Measurements from ENCODE around the gene CIAO1.
A peak's percentile ranks its signal among the peaks of the same experiment; 100 is the strongest.

CIAO1 gene

GRCh38 chr2:96316999-96317398 lies 51.0 kb downstream of the CIAO1 start:
- TF ChIP-seq CTCF (IDR thresholded peaks at IDR 0.05; ENCODE audit: insufficient read depth, low read depth, low read length, missing control alignments) = no peak
- no peak for DNase-seq (ENCODE audit: low read depth)
- no peak overlapping the region for H3K4me3 ChIP-seq (ENCODE audit: low read length)

GRCh38 chr2:96317584-96317997 lies 51.6 kb downstream of the CIAO1 start:
- TF ChIP-seq CTCF (IDR thresholded peaks at IDR 0.05; ENCODE audit: insufficient read depth, low read depth, low read length, missing control alignments) = no peak
- DNase-seq (ENCODE audit: low read depth) = no peak
- no peak overlapping the region for H3K4me3 ChIP-seq (ENCODE audit: low read length)

GRCh38 chr2:96318723-96319122 lies 52.7 kb downstream of the CIAO1 start:
- TF ChIP-seq CTCF (IDR thresholded peaks at IDR 0.05; ENCODE audit: insufficient read depth, low read depth, low read length, missing control alignments) = no peak
- no peak overlapping the region for H3K4me3 ChIP-seq (ENCODE audit: low read length)
- peak; percentile 37 for DNase-seq (ENCODE audit: low read depth)

- no peak for DNase-seq (ENCODE audit: low read depth)
- H3K4me3 ChIP-seq (ENCODE audit: low read length) = no peak overlapping the region
- TF ChIP-seq CTCF (IDR thresholded peaks at IDR 0.05; ENCODE audit: insufficient read depth, low read depth, low read length, missing control alignments) = no peak
Measured at GRCh38 chr2:96319396-96319795, 53.4 kb downstream of the CIAO1 start.

GRCh38 chr2:96320326-96320725 lies 54.3 kb downstream of the CIAO1 start:
- DNase-seq (ENCODE audit: low read depth) = peak; percentile 48
- H3K4me3 ChIP-seq (ENCODE audit: low read length) = no peak overlapping the region
- no peak for TF ChIP-seq CTCF (IDR thresholded peaks at IDR 0.05; ENCODE audit: insufficient read depth, low read depth, low read length, missing control alignments)

- TF ChIP-seq CTCF (IDR thresholded peaks at IDR 0.05; ENCODE audit: insufficient read depth, low read depth, low read length, missing control alignments) = no peak
- peak overlapping the region; percentile 49 for H3K4me3 ChIP-seq (ENCODE audit: low read length)
- DNase-seq (ENCODE audit: low read depth) = peak; percentile 37
Measured at GRCh38 chr2:96320728-96321622, 55.0 kb downstream of the CIAO1 start.

Data from epithelial cell of esophagus (primary cell).